Ammon's horn (tissue), 1 donor: ENCODE data around the gene NENF.
A peak's percentile ranks its signal among the peaks of the same experiment; 100 is the strongest.

Experiments
- DNase-seq: peaks from one replicate; pipeline ENCODE4 v3.0.0-alpha.2; 2016; ENCODE audit warnings: low spot score

The NENF gene

GRCh38 chr1:212431644-212432043, 1.1 kb upstream of the NENF start:
- DNase-seq, result no peak

DNA sequence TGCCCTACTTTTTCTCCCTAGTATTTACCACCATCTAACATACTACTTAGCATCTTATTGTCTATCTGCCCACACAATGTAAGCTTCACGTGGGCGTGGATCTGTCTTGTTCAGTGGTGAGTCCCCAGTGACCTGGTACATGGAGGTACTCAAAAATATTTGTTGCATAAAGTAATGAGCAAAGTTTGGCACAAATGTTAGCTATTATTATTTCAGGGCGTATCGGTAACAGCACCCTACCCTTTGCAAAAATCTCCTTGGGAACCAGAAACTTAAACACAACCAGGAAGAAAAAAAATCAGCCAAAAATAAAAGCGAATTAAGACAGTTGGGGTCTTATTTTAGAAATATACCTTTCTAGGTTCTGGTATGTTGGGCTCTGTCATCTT, 454 bp upstream of the NENF start:
- no peak for DNase-seq

DNA sequence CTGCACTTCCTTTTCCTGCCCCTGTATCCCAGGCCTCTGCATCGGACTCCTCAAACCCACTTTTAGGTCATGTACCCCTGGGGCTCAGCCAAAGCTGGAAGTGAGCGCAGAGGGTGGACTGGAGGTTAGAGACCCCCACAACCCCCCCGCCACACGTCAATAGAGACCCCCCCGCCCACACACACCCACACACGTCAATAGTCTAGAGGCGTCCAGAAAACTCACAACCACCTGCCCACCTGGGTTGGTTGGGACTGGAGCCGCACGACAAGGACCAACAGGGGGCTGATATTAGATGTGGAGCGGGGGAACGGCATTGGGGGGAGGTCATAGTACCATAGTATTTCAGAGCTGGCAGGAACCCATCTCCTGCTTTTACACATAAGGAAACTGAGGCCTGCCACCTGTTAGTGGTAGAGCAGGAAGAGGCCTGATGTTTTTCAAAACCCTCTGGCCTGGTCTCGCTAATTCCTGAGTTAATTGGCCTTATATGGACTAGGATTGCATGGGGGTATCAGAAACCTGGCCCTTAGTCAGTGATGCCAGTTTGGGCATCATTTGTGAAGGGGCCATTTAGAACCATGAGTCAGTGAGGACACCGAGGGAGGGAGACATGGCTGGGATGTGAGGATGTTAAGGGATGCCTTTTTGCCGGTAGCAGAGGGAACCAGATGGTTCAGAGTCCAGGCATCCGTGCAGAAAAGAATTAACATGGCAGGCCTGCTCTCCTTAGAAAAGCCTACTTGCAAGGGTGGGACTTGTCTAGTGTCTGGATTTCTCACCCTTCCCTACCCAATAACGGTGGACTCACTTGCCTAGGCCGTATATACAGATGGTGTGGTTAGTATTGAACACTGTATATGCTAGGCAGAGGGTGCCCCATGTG, 1.1 kb downstream of the NENF start:
- DNase-seq, result no peak

GRCh38 chr1:212434992-212435391, 2.3 kb downstream of the NENF start:
- no peak for DNase-seq

- no peak for DNase-seq
Observed at GRCh38 chr1:212437179-212437798, 4.6 kb downstream of the NENF start.

GRCh38 chr1:212438831-212439237, 6.1 kb downstream of the NENF start:
- DNase-seq, result no peak

GRCh38 chr1:212440419-212440818, 7.7 kb downstream of the NENF start:
- no peak for DNase-seq

DNA sequence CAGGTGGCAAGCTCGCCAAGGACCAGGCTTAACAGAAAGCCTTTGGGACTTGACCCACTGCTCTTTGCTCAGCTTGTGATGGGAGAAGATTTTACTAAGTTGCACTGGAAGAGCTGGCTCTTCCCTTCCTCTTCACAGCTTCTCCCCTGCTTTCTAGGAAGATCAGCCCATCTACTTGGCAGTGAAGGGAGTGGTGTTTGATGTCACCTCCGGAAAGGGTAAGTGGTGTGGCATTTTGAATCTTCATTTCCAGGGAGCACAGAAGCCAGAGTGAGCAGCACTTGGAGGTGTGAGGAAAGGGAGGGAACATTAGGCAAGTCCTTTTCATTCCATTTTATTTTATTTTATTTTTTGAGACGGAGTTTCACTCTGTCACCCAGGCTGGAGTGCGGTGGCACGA, 9.7 kb downstream of the NENF start:
- DNase-seq, result no peak

DNA sequence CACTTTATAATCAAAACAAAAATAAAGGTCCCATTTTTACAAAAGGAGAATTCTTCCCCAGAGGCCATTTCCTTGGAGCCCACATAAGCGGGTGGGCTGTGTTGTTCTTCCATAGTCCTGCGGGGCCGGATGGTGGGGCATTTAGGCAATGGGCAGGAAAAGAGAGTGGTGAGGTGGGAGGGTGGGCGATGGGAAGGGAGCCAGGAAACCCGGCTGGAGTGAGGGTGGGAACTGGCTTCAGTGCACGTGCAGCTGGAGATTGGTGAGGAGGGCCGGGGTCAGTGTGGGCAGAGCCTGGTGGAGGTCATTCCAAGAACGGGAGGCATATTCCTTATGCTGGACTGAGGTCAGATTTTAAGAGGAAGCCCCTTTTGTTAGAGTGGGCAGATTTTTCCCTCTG, 13.6 kb downstream of the NENF start:
- DNase-seq, result no peak

DNA sequence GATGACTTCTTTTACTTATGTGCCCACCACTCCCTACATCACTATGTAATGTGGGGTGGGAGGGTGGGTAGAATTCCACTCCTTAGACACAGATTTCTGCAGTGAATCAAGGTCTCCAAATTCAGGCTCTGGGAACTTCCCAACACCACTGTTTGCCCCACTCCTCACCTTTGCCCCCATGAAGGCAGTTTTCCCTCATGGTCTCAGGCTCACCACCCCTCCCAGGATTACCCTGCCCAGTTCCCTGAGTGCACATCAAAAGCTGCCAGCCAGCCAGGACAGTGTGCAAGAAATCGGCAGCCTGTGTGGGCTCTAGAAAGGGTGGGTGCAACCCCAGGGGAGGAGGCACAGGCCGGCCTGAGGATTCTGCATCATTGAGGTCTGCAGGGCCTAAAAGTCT, 14.8 kb downstream of the NENF start:
- DNase-seq, result no peak

DNA sequence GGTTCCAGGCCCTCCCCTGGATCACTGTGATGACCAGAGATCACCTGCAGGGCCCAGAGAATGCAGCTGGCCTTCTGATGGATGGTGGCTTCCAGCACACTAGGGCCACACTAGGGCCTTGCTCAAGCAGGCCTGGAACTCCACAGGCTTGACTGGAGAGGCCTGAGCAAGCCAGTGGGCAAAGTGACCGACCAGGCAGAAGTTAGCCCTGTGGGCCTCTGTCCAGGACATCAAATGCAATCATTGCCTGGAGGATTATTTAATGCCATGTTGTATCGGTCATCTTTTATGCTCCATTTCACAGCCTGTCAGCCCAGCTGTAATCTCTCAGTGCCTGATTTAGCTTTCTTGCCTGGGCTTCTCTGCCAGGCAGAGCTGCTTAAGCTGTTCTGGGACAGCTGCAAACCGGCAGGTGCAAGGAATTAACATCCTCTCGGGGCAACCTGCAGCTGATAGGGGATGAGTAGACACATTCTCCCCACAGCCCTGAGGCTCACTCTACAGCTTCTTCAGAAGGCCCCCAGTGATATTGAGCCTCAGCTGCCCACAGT, 17.7 kb downstream of the NENF start:
- no peak for DNase-seq

DNA sequence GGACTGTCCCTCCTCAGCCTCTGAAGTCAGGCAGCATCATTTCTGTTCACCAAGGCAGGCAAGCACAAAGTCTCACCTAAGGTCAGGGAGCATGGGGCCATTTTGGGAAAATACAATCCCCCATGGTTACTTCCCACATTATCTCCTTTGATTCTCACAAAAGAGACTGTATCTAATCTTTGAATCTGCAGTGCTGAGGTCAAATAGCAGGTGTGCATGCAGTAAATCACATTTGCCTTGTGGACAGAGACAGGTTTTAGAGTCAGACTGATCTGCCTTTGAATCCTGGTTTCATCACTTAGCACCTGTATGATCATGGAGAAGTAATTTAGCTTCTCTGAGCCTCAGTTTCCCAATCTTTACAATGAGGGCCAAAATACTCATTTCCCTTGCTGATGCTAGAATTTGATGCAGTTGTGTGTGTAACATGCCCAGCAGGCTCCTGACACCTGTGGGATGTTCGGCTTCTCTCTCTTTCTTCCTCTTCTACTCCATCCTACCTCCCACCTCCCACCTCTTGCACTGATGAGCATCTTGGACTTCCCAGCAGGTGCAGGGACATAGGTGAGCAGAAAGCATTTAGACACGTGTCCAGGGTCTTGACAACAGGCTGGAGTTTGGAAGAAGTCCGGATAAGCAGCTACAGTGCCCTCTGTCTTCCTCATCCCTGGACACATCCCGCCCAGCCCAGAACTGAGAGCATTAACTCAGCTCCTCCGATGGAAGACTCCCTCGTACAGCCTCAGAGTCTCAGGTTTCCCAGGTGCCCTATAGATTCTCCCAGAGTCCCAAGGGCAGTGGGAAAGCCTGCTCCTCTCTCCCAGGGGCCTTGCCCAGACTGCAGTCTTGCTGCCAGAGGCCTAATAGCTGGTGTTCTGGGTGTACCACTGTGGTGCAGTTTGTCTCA, 18.9 kb downstream of the NENF start:
- DNase-seq, result no peak

- DNase-seq, result peak; percentile 69
Observed at GRCh38 chr1:212452323-212453155, 19.8 kb downstream of the NENF start.

DNA sequence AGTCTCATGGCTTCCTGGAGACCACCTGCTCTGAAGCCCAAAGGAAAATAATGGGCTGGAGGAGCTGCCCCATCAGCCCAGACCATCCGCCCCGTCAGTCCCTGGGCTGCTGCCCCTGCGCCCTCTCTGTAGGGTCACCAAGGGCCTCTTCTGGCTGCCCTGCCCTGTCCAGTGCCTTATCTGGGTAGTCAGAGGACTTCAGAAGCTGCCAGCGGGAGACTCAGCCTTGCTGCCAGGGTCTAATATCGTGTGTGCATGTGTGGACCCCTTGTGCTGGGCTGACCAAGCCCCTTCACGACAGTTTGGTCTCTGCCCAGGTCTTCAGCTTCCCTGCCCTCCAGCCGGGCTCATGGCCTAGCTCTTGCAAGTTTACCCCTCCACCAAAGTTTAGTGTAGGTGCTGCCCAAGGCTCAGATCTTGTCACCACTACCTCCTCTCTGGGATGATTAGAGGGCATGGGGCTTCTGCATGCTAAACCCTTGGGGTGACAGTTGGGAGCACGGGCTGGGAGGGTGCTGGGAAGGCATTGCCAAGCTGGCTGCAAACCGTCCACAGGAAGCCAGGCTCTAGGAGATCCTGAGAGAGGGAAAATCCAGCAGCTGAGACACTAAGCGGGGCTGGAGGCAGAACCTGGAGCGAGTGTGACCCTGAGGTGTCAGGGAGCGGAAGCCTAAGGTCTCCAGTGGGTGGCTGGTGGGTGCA, 20.6 kb downstream of the NENF start:
- no peak for DNase-seq

GRCh38 chr1:212454741-212455140, 22.0 kb downstream of the NENF start:
- DNase-seq, result no peak

GRCh38 chr1:212455401-212455800, 22.7 kb downstream of the NENF start:
- DNase-seq, result no peak

GRCh38 chr1:212455803-212456528, 23.2 kb downstream of the NENF start:
- peak; percentile 93 for DNase-seq

DNA sequence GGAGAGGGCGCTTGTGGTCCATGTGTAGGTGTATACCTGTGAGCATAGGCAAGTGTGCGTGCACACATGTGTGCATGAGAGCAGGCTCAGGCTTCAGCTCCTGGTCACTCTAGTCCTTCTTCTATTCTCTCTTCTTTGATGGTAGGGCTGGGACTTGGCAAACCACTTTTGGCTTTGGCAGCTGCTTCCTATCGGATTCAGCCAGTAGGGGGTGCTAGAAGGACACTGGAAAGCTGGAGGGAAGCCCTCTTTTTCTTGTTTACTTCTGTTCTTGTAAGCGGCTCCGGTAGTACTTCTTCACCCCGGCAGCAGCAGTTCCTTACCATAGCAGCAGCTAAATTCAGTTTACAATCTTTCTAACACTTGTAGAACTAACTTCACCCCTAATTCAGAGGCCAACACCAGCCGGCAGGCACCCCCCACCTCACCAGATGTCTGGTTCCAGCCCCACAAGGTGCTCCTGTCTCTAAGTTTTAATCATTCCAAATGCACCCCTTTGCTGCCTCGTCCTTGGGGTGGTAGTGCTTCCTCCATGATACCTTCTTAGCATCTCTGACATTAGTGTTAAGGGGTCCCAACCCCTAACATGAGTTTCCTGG, 25.1 kb downstream of the NENF start:
- no peak for DNase-seq

DNA sequence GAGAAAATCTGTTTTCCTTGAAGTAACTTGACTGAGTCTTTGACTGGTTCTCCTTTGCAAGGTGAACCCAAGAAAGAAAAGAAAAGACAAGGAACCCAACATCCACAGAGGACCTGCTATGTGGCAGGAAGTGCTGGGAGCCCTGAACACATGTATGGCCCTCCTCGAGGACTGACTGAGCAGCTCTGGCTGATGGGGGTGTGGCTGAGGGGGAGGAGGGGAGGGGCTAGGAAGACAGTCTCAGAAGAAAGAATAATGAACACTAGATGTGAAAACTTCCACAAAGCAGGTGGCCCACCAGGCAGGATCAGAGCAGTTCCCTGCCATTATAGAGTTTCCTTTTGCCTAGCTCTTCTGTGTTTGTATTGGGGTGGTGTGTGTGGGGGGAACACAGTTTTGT, 26.1 kb downstream of the NENF start:
- no peak for DNase-seq

- DNase-seq, result peak; percentile 89
Observed at GRCh38 chr1:212459656-212460055, 26.9 kb downstream of the NENF start.
